ENCODE results near the gene KANK2. TPM values are rescaled to one million over a fixed set of nuclear protein-coding genes. Genes with fewer than 3 reads are reported as not detected.

KANK2 gene
- total and polyA plus RNA-seq, 2 of the 13 experiments (the other 11 are each of a cell fraction or from before 2014, with no cell fraction given) = 5.7 to 12.9 TPM

DNA sequence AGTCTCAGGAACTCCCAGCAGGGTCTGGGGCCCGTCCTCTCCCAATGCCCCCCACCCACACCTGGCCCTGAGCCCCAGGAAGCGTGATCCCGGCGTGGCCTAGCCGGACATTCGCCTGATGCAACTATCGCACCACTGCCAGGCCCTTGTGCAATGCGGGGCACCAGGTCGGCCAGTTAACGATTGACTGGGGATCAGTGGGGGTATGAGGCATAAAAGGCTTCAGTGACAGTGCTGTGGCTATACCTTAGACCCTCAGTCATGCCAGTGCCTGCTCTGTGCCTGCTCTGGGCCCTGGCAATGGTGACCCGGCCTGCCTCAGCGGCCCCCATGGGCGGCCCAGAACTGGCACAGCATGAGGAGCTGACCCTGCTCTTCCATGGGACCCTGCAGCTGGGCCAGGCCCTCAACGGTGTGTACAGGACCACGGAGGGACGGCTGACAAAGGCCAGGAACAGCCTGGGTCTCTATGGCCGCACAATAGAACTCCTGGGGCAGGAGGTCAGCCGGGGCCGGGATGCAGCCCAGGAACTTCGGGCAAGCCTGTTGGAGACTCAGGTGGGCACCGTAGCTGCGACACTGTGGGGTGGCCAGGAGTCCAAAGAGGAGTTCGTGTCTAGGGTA is 42.1 kb upstream of the KANK2 start, which contains the start of gene ANGPTL8 (continued):
- TF ChIP-seq, protein P1, sequence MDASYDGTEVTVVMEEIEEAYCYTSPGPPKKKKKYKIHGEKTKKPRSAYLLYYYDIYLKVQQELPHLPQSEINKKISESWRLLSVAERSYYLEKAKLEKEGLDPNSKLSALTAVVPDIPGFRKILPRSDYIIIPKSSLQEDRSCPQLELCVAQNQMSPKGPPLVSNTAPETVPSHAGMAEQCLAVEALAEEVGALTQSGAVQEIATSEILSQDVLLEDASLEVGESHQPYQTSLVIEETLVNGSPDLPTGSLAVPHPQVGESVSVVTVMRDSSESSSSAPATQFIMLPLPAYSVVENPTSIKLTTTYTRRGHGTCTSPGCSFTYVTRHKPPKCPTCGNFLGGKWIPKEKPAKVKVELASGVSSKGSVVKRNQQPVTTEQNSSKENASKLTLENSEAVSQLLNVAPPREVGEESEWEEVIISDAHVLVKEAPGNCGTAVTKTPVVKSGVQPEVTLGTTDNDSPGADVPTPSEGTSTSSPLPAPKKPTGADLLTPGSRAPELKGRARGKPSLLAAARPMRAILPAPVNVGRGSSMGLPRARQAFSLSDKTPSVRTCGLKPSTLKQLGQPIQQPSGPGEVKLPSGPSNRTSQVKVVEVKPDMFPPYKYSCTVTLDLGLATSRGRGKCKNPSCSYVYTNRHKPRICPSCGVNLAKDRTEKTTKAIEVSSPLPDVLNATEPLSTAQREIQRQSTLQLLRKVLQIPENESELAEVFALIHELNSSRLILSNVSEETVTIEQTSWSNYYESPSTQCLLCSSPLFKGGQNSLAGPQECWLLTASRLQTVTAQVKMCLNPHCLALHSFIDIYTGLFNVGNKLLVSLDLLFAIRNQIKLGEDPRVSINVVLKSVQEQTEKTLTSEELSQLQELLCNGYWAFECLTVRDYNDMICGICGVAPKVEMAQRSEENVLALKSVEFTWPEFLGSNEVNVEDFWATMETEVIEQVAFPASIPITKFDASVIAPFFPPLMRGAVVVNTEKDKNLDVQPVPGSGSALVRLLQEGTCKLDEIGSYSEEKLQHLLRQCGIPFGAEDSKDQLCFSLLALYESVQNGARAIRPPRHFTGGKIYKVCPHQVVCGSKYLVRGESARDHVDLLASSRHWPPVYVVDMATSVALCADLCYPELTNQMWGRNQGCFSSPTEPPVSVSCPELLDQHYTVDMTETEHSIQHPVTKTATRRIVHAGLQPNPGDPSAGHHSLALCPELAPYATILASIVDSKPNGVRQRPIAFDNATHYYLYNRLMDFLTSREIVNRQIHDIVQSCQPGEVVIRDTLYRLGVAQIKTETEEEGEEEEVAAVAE (CRISPR knock-in tag; IDR thresholded peaks at IDR 0.05; ENCODE audit: borderline replicate concordance) = peak; percentile 92
- peak; percentile 81 for TF ChIP-seq KDM3A (CRISPR knock-in tag; IDR thresholded peaks at IDR 0.05; ENCODE audit: low read depth)
- peak; percentile 95 for TF ChIP-seq ZNF468 (CRISPR knock-in tag; IDR thresholded peaks at IDR 0.05)
- TF ChIP-seq ZSCAN20 (CRISPR knock-in tag; IDR thresholded peaks at IDR 0.05; ENCODE audit: borderline replicate concordance) = no peak; the same call in 1 of the 2 replicates
- TF ChIP-seq ZNF670 (CRISPR knock-in tag; IDR thresholded peaks at IDR 0.05; ENCODE audit: borderline replicate concordance) = peak; percentile 96
- TF ChIP-seq ZNF10 (CRISPR knock-in tag; IDR thresholded peaks at IDR 0.05; ENCODE audit: borderline replicate concordance, low read depth) = no peak
- TF ChIP-seq, protein P2, sequence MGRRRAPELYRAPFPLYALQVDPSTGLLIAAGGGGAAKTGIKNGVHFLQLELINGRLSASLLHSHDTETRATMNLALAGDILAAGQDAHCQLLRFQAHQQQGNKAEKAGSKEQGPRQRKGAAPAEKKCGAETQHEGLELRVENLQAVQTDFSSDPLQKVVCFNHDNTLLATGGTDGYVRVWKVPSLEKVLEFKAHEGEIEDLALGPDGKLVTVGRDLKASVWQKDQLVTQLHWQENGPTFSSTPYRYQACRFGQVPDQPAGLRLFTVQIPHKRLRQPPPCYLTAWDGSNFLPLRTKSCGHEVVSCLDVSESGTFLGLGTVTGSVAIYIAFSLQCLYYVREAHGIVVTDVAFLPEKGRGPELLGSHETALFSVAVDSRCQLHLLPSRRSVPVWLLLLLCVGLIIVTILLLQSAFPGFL (CRISPR knock-in tag; IDR thresholded peaks at IDR 0.05) = no peak
- no peak for TF ChIP-seq TMF1 (CRISPR knock-in tag; IDR thresholded peaks at IDR 0.05; ENCODE audit: low read depth)
- TF ChIP-seq, protein P3, sequence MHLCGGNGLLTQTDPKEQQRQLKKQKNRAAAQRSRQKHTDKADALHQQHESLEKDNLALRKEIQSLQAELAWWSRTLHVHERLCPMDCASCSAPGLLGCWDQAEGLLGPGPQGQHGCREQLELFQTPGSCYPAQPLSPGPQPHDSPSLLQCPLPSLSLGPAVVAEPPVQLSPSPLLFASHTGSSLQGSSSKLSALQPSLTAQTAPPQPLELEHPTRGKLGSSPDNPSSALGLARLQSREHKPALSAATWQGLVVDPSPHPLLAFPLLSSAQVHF (CRISPR knock-in tag; IDR thresholded peaks at IDR 0.05) = no peak; the same call in 1 of the 2 replicates
- TF ChIP-seq TBL1XR1 (IDR thresholded peaks at IDR 0.05; ENCODE audit: borderline replicate concordance, low read length, partially characterized antibody) = peak; percentile 84
- peak; percentile 86; the same call in 1 of the 2 replicates for TF ChIP-seq GATA4 (IDR thresholded peaks at IDR 0.05; ENCODE audit: borderline replicate concordance, low read depth)
- TF ChIP-seq TCF7 (IDR thresholded peaks at IDR 0.05; ENCODE audit: low read depth) = peak; percentile 53; the same call in 1 of the 2 replicates
- no peak for TF ChIP-seq NONO (IDR thresholded peaks at IDR 0.05)
- peak; percentile 97 for TF ChIP-seq NONO (CRISPR knock-in tag; conservative IDR thresholded peaks at IDR 0.05)
- 0 out of 2 replicates have a peak, but pooled peaks have one; percentile 73 for TF ChIP-seq ZNF546 (CRISPR knock-in tag; conservative IDR thresholded peaks at IDR 0.05)
- peak; percentile 78 for TF ChIP-seq PPARG (CRISPR knock-in tag; conservative IDR thresholded peaks at IDR 0.05)
- no peak; the same call in none of the 2 replicates for TF ChIP-seq JUND (CRISPR knock-in tag; IDR thresholded peaks at IDR 0.05)
- TF ChIP-seq SYNCRIP (IDR thresholded peaks at IDR 0.05; ENCODE audit: insufficient read depth, low read depth, low read length) = no peak
- TF ChIP-seq BCL6 (CRISPR knock-in tag; IDR thresholded peaks at IDR 0.05) = peak; percentile 88
- peak; percentile 96; the same call in 1 of the 2 replicates for TF ChIP-seq ZNF598 (CRISPR knock-in tag; IDR thresholded peaks at IDR 0.05; ENCODE audit: borderline replicate concordance)
- TF ChIP-seq ZFP41 (CRISPR knock-in tag; IDR thresholded peaks at IDR 0.05; ENCODE audit: borderline replicate concordance) = peak; percentile 48; the same call in 1 of the 2 replicates

Data from HepG2 (cell line).